Fibroblast of pulmonary artery (primary cell): Measurements from ENCODE around the gene VPREB1.

Source experiments
- DNase-seq: peaks from one replicate; pipeline ENCODE4 v3.0.0-alpha.2; 2010; ENCODE audit warnings: low read depth
- H3K4me3 ChIP-seq: replicated peaks from 2 replicates; pipeline ENCODE4 v1.5.1; 2011; ENCODE audit warnings: low read depth, mild to moderate bottlenecking, control low read depth, low read length, moderate library complexity
- CTCF ChIP-seq: IDR thresholded peaks from 2 replicates; pipeline ENCODE4 v1.5.1; 2011; ENCODE audit warnings: mild to moderate bottlenecking, control low read depth, low read length, inconsistent platforms; ENCODE audit errors: missing control alignments

VPREB1 gene

DNA sequence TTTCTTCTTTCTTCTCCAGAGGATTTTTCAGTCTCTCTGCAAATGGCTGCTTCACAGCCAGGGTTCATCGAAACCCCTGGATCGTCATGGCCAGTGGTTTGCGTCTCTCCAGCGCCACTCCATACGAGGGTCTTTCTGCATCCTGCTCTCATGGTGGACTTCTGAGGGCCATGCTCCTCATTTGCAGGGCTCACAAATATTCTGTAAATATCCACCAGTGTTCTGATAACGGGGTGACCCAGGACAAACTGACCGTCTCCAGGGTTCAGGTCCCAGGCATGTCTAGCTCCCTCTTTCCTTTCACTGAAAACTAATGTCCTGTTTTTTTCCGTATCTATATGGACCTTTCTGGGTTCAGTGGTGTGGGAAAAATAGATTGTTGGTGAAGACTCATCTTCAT lies 15.7 kb upstream of the VPREB1 start:
- no peak overlapping the region for H3K4me3 ChIP-seq
- no peak for TF ChIP-seq CTCF
- DNase-seq: no peak

GRCh38 chr22:22229683-22230420 lies 14.7 kb upstream of the VPREB1 start:
- TF ChIP-seq CTCF: no peak
- DNase-seq: no peak
- no peak overlapping the region for H3K4me3 ChIP-seq

GRCh38 chr22:22230438-22230837 lies 14.1 kb upstream of the VPREB1 start:
- H3K4me3 ChIP-seq: no peak overlapping the region
- DNase-seq: no peak
- no peak for TF ChIP-seq CTCF

DNA sequence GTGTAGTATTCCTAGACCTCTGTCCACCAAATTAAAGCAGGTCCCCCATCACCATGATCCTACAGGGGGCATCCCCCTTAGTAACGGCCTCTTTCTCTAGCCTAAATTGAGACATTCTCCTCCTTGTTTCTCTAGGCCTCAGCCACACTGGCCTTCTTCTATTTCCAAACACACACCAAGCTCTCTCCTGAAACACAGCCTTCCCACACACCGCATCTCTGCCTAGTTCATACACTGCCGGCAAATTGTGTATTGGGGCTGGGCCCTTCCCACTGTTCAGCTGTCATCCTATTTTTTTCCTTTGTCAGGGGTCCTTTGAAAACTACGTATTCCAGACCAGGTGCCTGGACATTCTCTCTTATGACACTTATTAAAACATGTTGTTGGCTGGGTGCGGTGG lies 11.5 kb upstream of the VPREB1 start:
- DNase-seq: no peak
- TF ChIP-seq CTCF: no peak
- H3K4me3 ChIP-seq: no peak overlapping the region

- peak; percentile 50 for TF ChIP-seq CTCF
- H3K4me3 ChIP-seq: no peak overlapping the region
- DNase-seq: peak; percentile 26
Measured at GRCh38 chr22:22235558-22235957, 9.0 kb upstream of the VPREB1 start.

DNA sequence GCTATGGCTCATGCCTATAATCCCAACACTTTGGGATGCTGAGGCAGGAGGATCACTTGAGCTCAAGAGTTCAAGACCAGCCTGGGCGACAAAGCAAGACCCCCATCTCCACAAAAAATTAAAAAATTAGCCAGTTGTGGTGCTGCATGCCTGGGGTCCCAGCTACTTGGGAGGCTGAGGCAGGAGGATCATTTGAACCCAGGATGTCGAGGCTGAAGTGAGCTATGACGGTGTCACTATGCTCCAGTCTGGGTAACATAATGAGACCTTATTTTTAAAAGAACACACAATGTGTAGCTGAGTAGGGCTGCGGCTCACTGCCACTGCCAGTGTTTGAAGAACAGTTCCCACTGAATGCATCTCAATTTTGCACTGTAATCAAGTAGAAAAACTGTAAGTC lies 7.1 kb upstream of the VPREB1 start:
- no peak overlapping the region for H3K4me3 ChIP-seq
- no peak for DNase-seq
- no peak for TF ChIP-seq CTCF

DNA sequence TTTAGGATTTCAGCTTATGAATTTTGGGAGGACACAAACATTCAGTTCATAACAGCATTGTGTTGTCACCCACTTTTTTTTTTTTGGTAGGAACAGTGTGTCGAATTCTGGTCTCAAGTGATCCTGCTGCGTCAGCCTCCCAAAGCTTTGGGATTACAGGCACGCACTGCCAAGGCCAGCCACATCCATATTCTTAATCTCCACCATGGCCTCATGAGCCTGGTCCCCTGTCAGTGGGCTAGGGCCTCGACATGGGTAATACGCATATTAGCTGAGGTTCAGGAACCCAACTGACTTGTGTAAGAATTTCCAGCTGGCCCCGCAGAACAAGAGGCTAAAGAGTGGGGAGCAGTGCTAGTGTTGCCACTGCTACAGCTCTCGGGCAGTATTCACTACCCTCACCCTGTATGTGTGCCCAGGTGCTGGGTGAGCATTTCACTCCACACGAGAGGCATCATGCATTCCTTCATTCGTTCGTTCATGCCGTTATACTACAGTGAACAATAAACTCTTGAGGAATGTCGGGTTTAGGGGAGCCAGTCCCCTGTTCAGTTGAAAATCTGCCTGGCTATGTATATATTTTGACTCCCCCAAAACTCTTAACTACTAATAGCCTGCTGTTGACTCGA lies 5.2 kb upstream of the VPREB1 start:
- TF ChIP-seq CTCF: no peak
- no peak overlapping the region for H3K4me3 ChIP-seq
- no peak for DNase-seq
